ENCODE results near the gene SPATA21.

GRCh38 chr1:16462773-16463330 is 25.6 kb upstream of the SPATA21 start:
- TF ChIP-seq, protein P1, sequence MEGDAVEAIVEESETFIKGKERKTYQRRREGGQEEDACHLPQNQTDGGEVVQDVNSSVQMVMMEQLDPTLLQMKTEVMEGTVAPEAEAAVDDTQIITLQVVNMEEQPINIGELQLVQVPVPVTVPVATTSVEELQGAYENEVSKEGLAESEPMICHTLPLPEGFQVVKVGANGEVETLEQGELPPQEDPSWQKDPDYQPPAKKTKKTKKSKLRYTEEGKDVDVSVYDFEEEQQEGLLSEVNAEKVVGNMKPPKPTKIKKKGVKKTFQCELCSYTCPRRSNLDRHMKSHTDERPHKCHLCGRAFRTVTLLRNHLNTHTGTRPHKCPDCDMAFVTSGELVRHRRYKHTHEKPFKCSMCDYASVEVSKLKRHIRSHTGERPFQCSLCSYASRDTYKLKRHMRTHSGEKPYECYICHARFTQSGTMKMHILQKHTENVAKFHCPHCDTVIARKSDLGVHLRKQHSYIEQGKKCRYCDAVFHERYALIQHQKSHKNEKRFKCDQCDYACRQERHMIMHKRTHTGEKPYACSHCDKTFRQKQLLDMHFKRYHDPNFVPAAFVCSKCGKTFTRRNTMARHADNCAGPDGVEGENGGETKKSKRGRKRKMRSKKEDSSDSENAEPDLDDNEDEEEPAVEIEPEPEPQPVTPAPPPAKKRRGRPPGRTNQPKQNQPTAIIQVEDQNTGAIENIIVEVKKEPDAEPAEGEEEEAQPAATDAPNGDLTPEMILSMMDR (IDR thresholded peaks at IDR 0.05), result no peak
- TF ChIP-seq POLR2AphosphoS5 (IDR thresholded peaks at IDR 0.05), result no peak
- no peak for TF ChIP-seq POLR2A (IDR thresholded peaks at IDR 0.05)
- no peak for TF ChIP-seq EP300 (IDR thresholded peaks at IDR 0.05; ENCODE audit: low read depth)

All from transverse colon (tissue), 4 donors.